Retinal pigment epithelial cell (primary cell): Measurements from ENCODE around the gene NUP98.
"Not testable (repeated sequence)": the region's sequence is repeated elsewhere in the genome, so short reads cannot be mapped to it uniquely, and the experiment has no call there.

Experiments
- DNase-seq: peaks from one replicate; pipeline ENCODE4 v3.0.0-alpha.2; 2010; ENCODE audit warnings: low read depth
- H3K4me3 ChIP-seq: 2 replicates; pipeline ENCODE4 v1.5.1; 2011; ENCODE audit warnings: mild to moderate bottlenecking, low read length, control low read depth, moderate library complexity
- CTCF ChIP-seq: conservative IDR thresholded peaks from 2 replicates; pipeline ENCODE4 v1.5.1; 2011; ENCODE audit warnings: low read depth, low read length, control low read depth, inconsistent platforms

The NUP98 gene

GRCh38 chr11:3799873-3800272, 2.5 kb upstream of the NUP98 start:
- no peak overlapping the region for H3K4me3 ChIP-seq
- DNase-seq: no peak
- TF ChIP-seq CTCF: no peak

- no peak overlapping the region for H3K4me3 ChIP-seq
- TF ChIP-seq CTCF: no peak
- DNase-seq: no peak
Measured at GRCh38 chr11:3799143-3799542, 1.8 kb upstream of the NUP98 start.

- DNase-seq: no peak
- TF ChIP-seq CTCF: no peak
- H3K4me3 ChIP-seq: peak overlapping the region; percentile 98
Measured at GRCh38 chr11:3796801-3797328, 489 bp downstream of the NUP98 start.

- H3K4me3 ChIP-seq: peak overlapping the region; percentile 98
- DNase-seq: no peak
- TF ChIP-seq CTCF: no peak
Measured at GRCh38 chr11:3796346-3796745, 1.0 kb downstream of the NUP98 start.

GRCh38 chr11:3796002-3796311, 1.4 kb downstream of the NUP98 start:
- no peak for TF ChIP-seq CTCF
- DNase-seq: no peak
- peak overlapping the region; percentile 98 for H3K4me3 ChIP-seq

GRCh38 chr11:3795131-3796001, 2.0 kb downstream of the NUP98 start:
- DNase-seq: no peak
- TF ChIP-seq CTCF: no peak
- peak overlapping the region; percentile 98 for H3K4me3 ChIP-seq

- not testable (repeated sequence) for DNase-seq, H3K4me3 ChIP-seq
Measured at GRCh38 chr11:3794387-3794786, 3.0 kb downstream of the NUP98 start.
